ENCODE results near the gene PPIA. TPM values are rescaled to one million over a fixed set of nuclear protein-coding genes. Genes with fewer than 3 reads are reported as not detected.

PPIA gene
- total RNA-seq, 1 experiment from 2014 or later: 2,409 TPM

DNA sequence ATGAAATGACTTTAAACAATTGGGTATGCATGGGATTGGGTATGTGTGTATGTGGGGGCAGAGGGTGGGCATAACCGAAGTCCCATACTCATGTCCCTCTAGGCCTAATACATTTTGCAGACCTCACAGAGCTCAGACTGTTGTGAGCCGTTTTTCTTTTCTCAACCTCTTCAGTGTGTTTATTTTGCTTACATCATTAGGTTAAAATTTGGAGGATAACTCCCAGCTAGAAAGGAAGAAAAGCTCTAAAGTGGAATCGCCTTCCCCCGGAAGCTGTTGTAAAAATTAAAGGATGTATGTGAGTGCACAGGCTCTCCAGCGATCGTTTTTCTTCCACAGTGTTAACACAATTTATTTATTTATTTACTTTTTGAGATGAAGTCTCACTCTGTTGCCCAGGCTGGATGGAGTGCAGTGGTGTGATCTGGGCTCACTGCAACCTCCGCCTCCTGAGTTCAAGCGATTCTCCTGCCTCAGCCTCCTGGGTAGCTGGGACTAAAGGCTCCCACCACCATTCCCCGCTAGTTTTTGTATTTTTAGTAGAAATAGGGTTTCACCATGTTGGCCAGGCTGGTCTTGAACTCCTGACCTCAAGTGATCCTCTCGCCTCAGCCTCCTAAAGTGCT lies 52.9 kb downstream of the PPIA start:
- H2AFZ ChIP-seq (ENCODE audit: low read length): no peak overlapping the region
- no peak overlapping the region for H3K18ac ChIP-seq (ENCODE audit: insufficient read length, low read depth, low read length)
- H3K4ac ChIP-seq (ENCODE audit: low read depth, low read length): no peak overlapping the region
- peaks cover 0 to 3% (median 0%) of the 10 kb centered on the region in 3 experiments; a peak in 1 of 7 replicates for H3K36me3 Mint-ChIP-seq (ENCODE audit: insufficient read depth in 1 of 3, low read depth in 3 of 3)
- no peak overlapping the region for H3K14ac ChIP-seq (ENCODE audit: insufficient read depth, low read length)
- no peak overlapping the region for H4K8ac ChIP-seq (replicated peaks; ENCODE audit: insufficient read length, low read depth, low read length)
- H3K9me3 ChIP-seq (ENCODE audit: control insufficient read depth, low read depth, low read length): no peaks in the 10 kb centered on the region
- no peak overlapping the region for H4K91ac ChIP-seq (ENCODE audit: insufficient read length, low read depth, low read length)
- H3T11ph ChIP-seq (ENCODE audit: low read length): no peak overlapping the region
- peak overlapping the region; percentile 28 for H3K4me2 ChIP-seq (ENCODE audit: insufficient read depth, insufficient read length, low read length)
- no peaks in the 10 kb centered on the region for H3K27me3 ChIP-seq (ENCODE audit: insufficient read depth, low read length)
- no peak overlapping the region for H4K5ac ChIP-seq (ENCODE audit: insufficient read length, low read depth, low read length)
- peak overlapping the region; percentile 92 for H3K9ac ChIP-seq (ENCODE audit: extremely low read depth, insufficient read length, low read length)
- H3K9me3 Mint-ChIP-seq: no peaks in the 10 kb centered on the region
- H2BK15ac ChIP-seq (ENCODE audit: low read depth, low read length): no peak overlapping the region
- H2BK12ac ChIP-seq (ENCODE audit: insufficient read length, low read depth, low read length): no peak overlapping the region
- H3K56ac ChIP-seq (ENCODE audit: insufficient read length, low read depth, low read length): no peak overlapping the region
- no peaks in the 10 kb centered on the region for H3K4me1 ChIP-seq (ENCODE audit: insufficient read depth, low read length)
- H3K4me3 Mint-ChIP-seq: peak overlapping the region; percentile 97 to 99
- H3K79me1 ChIP-seq (ENCODE audit: insufficient read depth, low read depth, low read length, poor library complexity, severe bottlenecking): no peaks in the 10 kb centered on the region
- no peak for DNase-seq
- H3K27ac Mint-ChIP-seq: peak overlapping the region; percentile 51 to 100 (median 100); a peak in 4 of 7 replicates
- peaks cover 8 to 19% of the 10 kb centered on the region in 2 experiments for H3K4me1 Mint-ChIP-seq
- H3K27ac ChIP-seq (ENCODE audit: insufficient read length, low read depth, low read length): no peak overlapping the region
- H2AK5ac ChIP-seq (ENCODE audit: insufficient read length, low read length): no peak overlapping the region
- H3K27me3 Mint-ChIP-seq (ENCODE audit: low read depth): no peaks in the 10 kb centered on the region
- no peaks in the 10 kb centered on the region for H4K20me1 ChIP-seq (ENCODE audit: control insufficient read depth, insufficient read depth, insufficient read length)
- no CpG with 5 or more reads among the region's 10 CpGs for WGBS (ENCODE audit: extremely low coverage, insufficient read length, low lambda C conversion rate)
- TF ChIP-seq, protein P1, sequence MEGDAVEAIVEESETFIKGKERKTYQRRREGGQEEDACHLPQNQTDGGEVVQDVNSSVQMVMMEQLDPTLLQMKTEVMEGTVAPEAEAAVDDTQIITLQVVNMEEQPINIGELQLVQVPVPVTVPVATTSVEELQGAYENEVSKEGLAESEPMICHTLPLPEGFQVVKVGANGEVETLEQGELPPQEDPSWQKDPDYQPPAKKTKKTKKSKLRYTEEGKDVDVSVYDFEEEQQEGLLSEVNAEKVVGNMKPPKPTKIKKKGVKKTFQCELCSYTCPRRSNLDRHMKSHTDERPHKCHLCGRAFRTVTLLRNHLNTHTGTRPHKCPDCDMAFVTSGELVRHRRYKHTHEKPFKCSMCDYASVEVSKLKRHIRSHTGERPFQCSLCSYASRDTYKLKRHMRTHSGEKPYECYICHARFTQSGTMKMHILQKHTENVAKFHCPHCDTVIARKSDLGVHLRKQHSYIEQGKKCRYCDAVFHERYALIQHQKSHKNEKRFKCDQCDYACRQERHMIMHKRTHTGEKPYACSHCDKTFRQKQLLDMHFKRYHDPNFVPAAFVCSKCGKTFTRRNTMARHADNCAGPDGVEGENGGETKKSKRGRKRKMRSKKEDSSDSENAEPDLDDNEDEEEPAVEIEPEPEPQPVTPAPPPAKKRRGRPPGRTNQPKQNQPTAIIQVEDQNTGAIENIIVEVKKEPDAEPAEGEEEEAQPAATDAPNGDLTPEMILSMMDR (conservative IDR thresholded peaks at IDR 0.05): no peak
- H2BK120ac ChIP-seq (ENCODE audit: low read depth, low read length, poor library complexity, severe bottlenecking): no peak overlapping the region
- H2BK20ac ChIP-seq (ENCODE audit: low read depth, low read length, poor library complexity, severe bottlenecking): no peak overlapping the region
- H3K23me2 ChIP-seq (ENCODE audit: insufficient read length, low read depth, low read length, poor library complexity, severe bottlenecking): no peaks in the 10 kb centered on the region
- no peak overlapping the region for H2BK5ac ChIP-seq (ENCODE audit: insufficient read length, low read length)
- H3K23ac ChIP-seq (ENCODE audit: insufficient read length, low read depth, low read length): no peak overlapping the region
- H3K79me2 ChIP-seq (ENCODE audit: insufficient read depth, low read length): peaks cover 14% of the 10 kb centered on the region; the same call in 1 of the 2 replicates

Measured in H9 (cell line).